GM19455 (cell line): ENCODE results near the gene MAP3K6.

Experiments used
- ATAC-seq: cut with Tn5 transposase; IDR thresholded peaks from one replicate; pipeline ENCODE4 v1.9.1; 2021; ENCODE audit not compliant: unreplicated experiment

Gene MAP3K6

GRCh38 chr1:27374362-27375086, 7.8 kb upstream of the MAP3K6 start, which contains the start of gene FCN3:
TSS of gene FCN3 (minus strand) at chr1:27374824. CDS start at chr1:27374818, 6 bp downstream.
- ATAC-seq: no peak

DNA sequence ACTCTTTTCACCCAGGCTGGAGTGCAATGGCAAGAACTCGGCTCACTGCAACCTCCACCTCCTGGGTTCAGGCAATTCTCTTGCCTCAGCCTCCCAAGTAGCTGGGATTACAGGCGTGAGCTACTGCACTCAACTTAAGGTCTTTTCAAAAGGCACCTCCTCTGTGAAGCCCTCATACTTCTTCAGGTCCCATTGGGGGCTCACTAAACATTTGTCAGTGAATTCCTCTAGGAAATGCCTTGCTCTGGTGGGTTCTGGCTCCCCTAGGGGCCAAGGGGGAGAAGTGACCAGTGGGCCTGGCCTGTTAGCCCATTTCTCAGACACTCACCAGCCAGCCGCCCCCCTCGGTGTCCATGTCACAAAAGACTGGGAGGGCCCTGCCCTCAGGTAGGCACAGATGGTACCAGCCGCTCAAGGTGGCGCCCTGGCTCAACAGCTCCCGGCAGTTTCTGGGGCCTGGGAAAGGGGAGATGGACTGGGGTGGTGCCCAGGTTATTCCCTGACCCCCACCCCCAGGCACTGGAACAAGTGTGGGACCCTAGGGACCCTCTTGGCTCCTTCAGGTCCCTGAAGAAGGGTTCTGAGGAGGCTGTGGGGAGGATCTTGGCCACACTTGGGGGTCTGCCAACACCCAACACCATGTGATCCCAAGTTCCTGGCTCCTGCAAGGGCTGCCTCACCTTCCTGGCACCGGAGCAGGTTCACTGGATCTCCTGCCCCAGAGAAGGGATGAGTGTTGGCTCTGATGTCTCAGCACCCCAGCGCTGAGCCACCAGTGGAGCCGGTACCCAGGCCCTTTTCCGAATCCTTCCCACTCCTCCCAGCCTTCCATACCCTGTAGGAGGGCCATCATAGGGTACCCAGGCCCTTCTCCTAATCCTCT, 6.3 kb upstream of the MAP3K6 start:
- no peak for ATAC-seq

- no peak for ATAC-seq
Observed at GRCh38 chr1:27372022-27372807, 5.5 kb upstream of the MAP3K6 start.

DNA sequence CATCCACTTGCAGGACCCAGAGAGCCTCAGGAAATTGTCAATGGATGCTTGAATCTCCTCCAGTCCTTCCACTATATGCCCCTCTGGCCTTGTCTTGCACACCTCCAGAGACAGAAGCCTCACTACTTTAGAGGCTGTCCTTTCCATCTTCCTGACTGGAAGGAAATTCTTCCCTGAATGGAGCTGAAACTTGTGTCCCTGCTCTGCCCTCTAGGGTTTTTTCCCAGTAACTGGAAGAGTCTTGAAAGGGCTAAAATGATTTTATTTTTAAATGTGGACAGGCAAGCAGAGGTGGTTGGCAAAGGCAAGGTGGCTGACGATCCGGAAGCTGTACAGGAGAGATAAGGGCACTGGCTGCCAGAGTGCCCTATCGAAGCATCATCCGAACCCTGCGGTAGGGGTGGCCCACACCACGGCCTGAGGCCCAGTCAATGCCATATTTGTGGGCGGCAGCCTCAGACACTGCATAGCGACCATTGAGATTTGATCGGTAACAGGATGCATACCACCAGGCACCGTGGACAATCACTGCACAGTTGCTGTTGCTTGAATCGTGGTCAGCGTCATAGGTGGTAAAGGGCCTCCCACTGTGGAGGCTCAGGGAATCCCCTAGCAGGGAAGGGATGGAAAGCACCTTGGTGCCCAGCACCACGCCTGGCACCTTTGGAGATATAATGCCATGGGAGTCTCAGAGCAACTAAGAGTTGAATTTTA, 2.3 kb upstream of the MAP3K6 start:
- ATAC-seq: no peak

- ATAC-seq: no peak
Observed at GRCh38 chr1:27367160-27367650, 444 bp upstream of the MAP3K6 start.

DNA sequence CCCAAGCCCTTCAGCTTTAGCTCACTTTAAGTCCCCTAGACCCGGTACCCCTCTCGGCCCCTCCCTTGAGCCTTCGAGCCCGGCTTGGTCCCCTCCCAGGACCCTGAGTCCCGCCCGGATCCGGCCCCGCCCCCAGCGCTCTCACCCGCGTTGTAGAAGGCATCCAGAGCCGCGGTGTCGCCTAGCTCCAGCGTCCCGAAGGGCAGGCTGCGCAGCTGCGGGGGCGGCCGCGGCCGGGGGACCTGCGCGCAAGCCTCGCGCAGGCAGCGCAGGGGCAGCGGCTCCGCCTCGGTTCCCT, 699 bp downstream of the MAP3K6 start:
- peak; percentile 33 for ATAC-seq

GRCh38 chr1:27365372-27366112, 1.2 kb downstream of the MAP3K6 start:
- ATAC-seq: peak; percentile 43

DNA sequence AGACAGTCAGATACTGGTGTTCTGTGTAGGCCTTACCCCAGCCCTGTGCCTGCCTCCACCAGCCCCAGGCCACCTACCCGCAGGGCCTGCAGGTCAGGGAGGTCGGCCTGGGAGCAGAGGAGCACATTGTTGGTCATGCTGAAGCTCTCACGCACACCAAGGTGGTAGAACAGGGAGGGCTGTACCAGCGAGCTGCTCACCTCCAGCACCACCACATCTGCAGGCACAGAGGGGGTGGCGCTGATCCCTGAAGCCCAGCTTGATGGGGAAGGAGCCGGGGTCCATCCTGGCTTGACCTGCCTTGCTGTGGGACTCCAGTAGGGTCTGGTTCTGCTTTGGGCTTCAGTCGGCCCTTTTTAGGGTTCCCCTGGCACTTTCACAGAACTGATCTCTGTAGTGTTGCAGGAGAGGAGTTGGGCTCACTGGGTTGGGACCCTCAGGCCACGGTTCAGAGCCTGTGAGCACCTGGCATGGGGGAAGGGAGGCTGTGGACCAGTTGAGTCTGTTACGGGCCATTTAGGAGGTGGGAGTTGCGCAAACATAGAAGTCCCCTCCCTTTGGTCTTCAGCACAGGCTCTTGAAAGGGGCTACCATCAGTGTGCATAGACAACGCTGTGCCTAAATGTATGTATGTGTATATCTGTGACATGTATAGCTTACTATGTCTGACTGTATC, 1.9 kb downstream of the MAP3K6 start:
- peak; percentile 12 for ATAC-seq

DNA sequence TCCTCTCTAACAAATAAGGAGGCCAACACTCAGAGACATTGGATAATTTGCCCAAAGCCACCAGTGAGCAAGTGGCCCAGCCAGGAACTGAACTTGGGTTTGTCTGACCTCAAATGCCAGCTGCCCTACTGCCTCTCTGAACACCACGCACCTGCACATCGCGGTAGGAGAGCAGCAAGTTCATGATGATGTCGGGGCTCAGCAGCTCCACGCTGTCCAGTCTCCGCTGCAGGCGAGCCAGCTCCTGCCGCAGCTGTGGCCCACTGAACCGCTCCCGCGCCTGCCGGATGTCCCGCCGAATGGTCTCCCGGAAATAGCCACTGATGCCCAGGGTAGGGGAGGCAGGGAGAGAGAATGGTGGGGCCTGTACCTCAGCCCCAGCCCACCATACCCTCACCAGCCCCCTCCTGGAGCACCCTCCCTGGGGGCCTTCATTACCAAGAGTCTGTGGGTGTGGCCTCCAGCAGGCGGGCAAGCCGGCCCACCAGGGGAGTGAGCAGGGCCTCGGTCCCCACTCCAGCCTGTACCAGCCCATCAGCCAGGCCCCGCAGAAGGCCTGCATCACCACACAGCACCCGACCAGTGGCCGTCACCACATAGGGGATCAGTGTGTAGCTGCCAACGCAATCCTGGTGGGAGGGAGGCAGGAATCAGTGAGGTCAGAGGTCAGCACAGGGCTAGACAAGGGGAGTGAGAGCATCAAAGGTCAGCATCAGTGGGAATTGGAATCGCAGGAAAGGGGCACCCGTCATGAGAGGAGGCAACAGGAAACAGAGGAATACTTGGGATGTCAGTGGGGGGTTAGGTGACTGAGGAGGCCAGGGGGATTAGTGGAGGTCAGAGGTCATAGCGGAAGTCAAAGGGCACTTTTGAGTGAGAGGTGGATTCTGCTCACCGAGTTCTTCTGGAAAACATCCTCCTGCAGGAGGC, 2.7 kb downstream of the MAP3K6 start:
- no peak for ATAC-seq

GRCh38 chr1:27361553-27361952, 5.2 kb downstream of the MAP3K6 start:
- ATAC-seq: no peak

GRCh38 chr1:27361044-27361402, 5.7 kb downstream of the MAP3K6 start:
- no peak for ATAC-seq

DNA sequence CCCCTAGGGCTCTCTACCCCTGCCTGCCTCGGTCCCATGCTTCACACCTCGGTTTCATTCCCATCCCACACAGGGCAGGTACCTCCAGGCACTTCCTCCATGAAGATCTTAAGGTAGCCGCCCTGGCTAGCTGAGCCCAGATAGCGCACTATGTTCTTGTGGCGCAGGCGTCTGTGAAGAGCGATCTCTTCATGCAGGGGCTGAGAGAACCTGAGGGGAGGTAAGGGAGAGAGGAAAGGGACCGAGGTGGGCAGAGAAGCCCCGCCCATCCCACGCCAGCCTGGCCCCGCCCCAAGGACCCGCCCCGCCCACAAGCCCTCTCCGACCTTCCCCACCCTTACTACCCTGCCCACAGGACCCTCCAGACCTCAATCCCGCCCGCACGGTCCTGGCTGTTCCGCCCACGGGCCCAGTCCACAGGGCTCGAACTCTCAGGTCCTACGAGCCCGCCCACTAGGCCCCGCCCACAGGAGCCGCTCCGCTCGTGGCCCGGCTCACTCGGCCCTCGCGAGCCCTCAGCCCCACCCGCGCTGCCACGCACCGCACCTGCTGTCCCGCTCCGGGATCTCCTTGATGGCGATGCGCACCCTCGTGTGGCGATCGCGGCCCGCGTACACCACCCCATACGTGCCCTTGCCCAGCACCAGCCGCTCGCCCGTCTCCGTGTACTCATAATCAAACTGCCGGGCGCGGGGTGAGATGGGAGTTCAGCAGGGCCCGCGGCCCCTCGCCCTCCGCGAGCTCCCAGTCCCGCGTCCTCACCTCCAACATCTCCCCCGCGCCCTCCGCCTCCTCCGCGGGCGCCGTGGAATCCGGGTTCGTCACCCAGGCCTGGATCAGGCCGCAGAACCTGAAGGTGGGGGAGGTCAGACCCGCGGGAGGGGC, 6.4 kb downstream of the MAP3K6 start:
- ATAC-seq: no peak

DNA sequence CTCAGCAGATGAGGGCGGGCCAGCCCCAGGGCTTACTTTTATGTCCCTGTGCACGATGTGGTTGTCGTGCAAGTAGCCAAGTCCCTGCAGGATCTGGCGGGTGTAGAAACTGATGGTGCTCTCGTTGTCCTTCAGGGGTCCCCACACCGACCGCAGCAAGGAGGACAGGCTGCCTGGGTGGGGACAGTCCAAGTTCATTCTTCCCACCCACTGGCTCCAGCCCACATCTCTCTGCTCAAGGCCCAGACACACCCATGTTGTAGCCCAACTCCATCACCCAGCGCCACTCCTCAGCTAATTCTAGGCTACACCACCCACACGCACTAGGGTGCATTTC, 7.0 kb downstream of the MAP3K6 start:
- ATAC-seq: no peak

- ATAC-seq: no peak
Observed at GRCh38 chr1:27358928-27359313, 7.8 kb downstream of the MAP3K6 start.

- ATAC-seq: no peak
Observed at GRCh38 chr1:27358038-27358927, 8.5 kb downstream of the MAP3K6 start.

- ATAC-seq: peak; percentile 45
Observed at GRCh38 chr1:27357281-27358037, 9.3 kb downstream of the MAP3K6 start.
